ENCODE data around the gene SLC10A4. TPM values are rescaled to one million over a fixed set of nuclear protein-coding genes. Genes with fewer than 3 reads are reported as not detected.

Gene SLC10A4
- total and polyA plus RNA-seq, 2 experiments from 2014 or later, result 2.3 to 4.3 TPM

GRCh38 chr4:48475770-48476169, 7.4 kb upstream of the SLC10A4 start:
- H3K9me2 ChIP-seq (ENCODE audit: insufficient read depth), result no peaks in the 10 kb centered on the region
- H3K27me3 ChIP-seq (ENCODE audit: insufficient read depth), result no peaks in the 10 kb centered on the region; the same call in 1 of the 2 replicates
- H3K36me3 ChIP-seq (ENCODE audit: insufficient read depth), result no peaks in the 10 kb centered on the region
- no peaks in the 10 kb centered on the region for H3K36me3 Mint-ChIP-seq (ENCODE audit: low read depth)
- peaks cover 4% of the 10 kb centered on the region; the same call in 1 of the 3 replicates for H3K4me1 Mint-ChIP-seq
- no peaks in the 10 kb centered on the region; the same call in 2 of the 3 replicates for H3K9me3 Mint-ChIP-seq
- H3K79me2 ChIP-seq (replicated peaks; ENCODE audit: insufficient read depth), result no peaks in the 10 kb centered on the region
- H3K4me3 Mint-ChIP-seq, result no peak overlapping the region
- no peaks in the 10 kb centered on the region for H3F3A ChIP-seq (replicated peaks; ENCODE audit: low read depth)
- peaks cover 2% of the 10 kb centered on the region for H3K27me3 Mint-ChIP-seq (ENCODE audit: insufficient read depth, low read depth, poor library complexity)
- no peaks in the 10 kb centered on the region for H4K20me1 ChIP-seq (replicated peaks; ENCODE audit: insufficient read depth)
- TF ChIP-seq CREB1 (CRISPR knock-in tag; IDR thresholded peaks at IDR 0.05; ENCODE audit: low read depth) (no peak), POLR2AphosphoS5 (IDR thresholded peaks at IDR 0.05; ENCODE audit: low read depth) (no peak), EZH2phosphoT487 (IDR thresholded peaks at IDR 0.05; ENCODE audit: unreplicated experiment) (no peak), ZNF331 (CRISPR knock-in tag; IDR thresholded peaks at IDR 0.05; ENCODE audit: low read depth) (no peak), ZNF114 (CRISPR knock-in tag; IDR thresholded peaks at IDR 0.05) (no peak), NANOG (IDR thresholded peaks at IDR 0.05; ENCODE audit: borderline replicate concordance) (no peak), ZNF462 (CRISPR knock-in tag; IDR thresholded peaks at IDR 0.05) (no peak), CTCF (conservative IDR thresholded peaks at IDR 0.05; ENCODE audit: low read depth in 2 of 2) (no peak), STAT1 (IDR thresholded peaks at IDR 0.05; ENCODE audit: unreplicated experiment) (no peak)
- H3K4me1 ChIP-seq (ENCODE audit: insufficient read depth), result peaks cover 9% of the 10 kb centered on the region; the same call in 1 of the 2 replicates
- no peak for DNase-seq (ENCODE audit: low spot score)
- H3K27ac ChIP-seq (ENCODE audit: low read depth), result no peak overlapping the region
- no peak overlapping the region for H3K4me3 ChIP-seq
- ATAC-seq, result no peak
- no peak overlapping the region for H3K27ac Mint-ChIP-seq
- H2AFZ ChIP-seq, result peak overlapping the region; percentile 57; the same call in 1 of the 2 replicates
- no peak overlapping the region for H3K4me2 ChIP-seq

Data from GM23338 (cell line).